HEK293T (cell line): ENCODE measurements around the gene SURF2.
A peak's percentile ranks its signal among the peaks of the same experiment; 100 is the strongest.
"Not testable (repeated sequence)": the region's sequence is repeated elsewhere in the genome, so short reads cannot be mapped to it uniquely, and the experiment has no call there.

Experiments
- CTCF ChIA-PET: fragments of 350-600 bp; formaldehyde crosslinking; extraction: SDS; loops from one replicate; lab custom pipeline; 2021; ENCODE audit warnings: antibody characterized with exemption, inconsistent platforms; lab: Yijun Ruan, JAX
- POLR2A ChIA-PET: fragments of 350-600 bp; formaldehyde crosslinking; extraction: SDS; loops from one replicate; lab custom pipeline; 2020; ENCODE audit warnings: antibody characterized with exemption, inconsistent platforms; lab: Yijun Ruan, JAX
- DNase-seq: peaks from one replicate; pipeline ENCODE4 v3.0.0; 2012; ENCODE audit warnings: mixed read lengths; ENCODE audit errors: extremely low spot score
- ARNT ChIP-seq: fragments of 450-650 bp; IDR thresholded peaks from 2 replicates; pipeline ENCODE4 v1.6.1; 2017; ENCODE audit warnings: mild to moderate bottlenecking
- BHLHE40 ChIP-seq: fragments of 450-650 bp; IDR thresholded peaks from 2 replicates; pipeline ENCODE4 v1.6.1; 2016; ENCODE audit warnings: mild to moderate bottlenecking, moderate library complexity, borderline replicate concordance
- CTBP1 ChIP-seq: fragments of 450-650 bp; IDR thresholded peaks from 2 replicates; pipeline ENCODE4 v1.6.1; 2016; ENCODE audit warnings: borderline replicate concordance
- ELF4 ChIP-seq: fragments of 450-650 bp; IDR thresholded peaks from 2 replicates; pipeline ENCODE4 v1.6.1; 2017; ENCODE audit warnings: antibody characterized with exemption
- FOXA1 ChIP-seq: fragments of 450-650 bp; IDR thresholded peaks from 2 replicates; pipeline ENCODE4 v1.6.1; 2016; ENCODE audit warnings: mild to moderate bottlenecking
- FOXK2 ChIP-seq: fragments of 450-650 bp; IDR thresholded peaks from 2 replicates; pipeline ENCODE4 v1.6.1; 2016; ENCODE audit warnings: mild to moderate bottlenecking
- FOXM1 ChIP-seq: fragments of 450-650 bp; IDR thresholded peaks from 2 replicates; pipeline ENCODE4 v1.6.1; 2017; ENCODE audit warnings: mild to moderate bottlenecking, borderline replicate concordance
- HDGF ChIP-seq: fragments of 450-650 bp; IDR thresholded peaks from 2 replicates; pipeline ENCODE4 v1.6.1; 2017; ENCODE audit warnings: antibody characterized with exemption, borderline replicate concordance
- L3MBTL2 ChIP-seq: fragments of 450-650 bp; conservative IDR thresholded peaks from 2 replicates; pipeline ENCODE4 v1.6.1; 2016; ENCODE audit warnings: mild to moderate bottlenecking
- LEF1 ChIP-seq: fragments of 450-650 bp; IDR thresholded peaks from 2 replicates; pipeline ENCODE4 v1.6.1; 2017; ENCODE audit warnings: mild to moderate bottlenecking, borderline replicate concordance
- NFRKB ChIP-seq: fragments of 450-650 bp; IDR thresholded peaks from 2 replicates; pipeline ENCODE4 v1.6.1; 2016; ENCODE audit warnings: mild to moderate bottlenecking, moderate library complexity
- PKNOX1 ChIP-seq: fragments of 450-650 bp; IDR thresholded peaks from 2 replicates; pipeline ENCODE4 v1.6.1; 2016
- SP1 ChIP-seq: fragments of 450-650 bp; IDR thresholded peaks from 2 replicates; pipeline ENCODE4 v1.6.1; 2017
- SUZ12 ChIP-seq: fragments of 450-650 bp; IDR thresholded peaks from 2 replicates; pipeline ENCODE4 v1.6.1; 2016; ENCODE audit warnings: mild to moderate bottlenecking
- TARDBP ChIP-seq: fragments of 450-650 bp; IDR thresholded peaks from 2 replicates; pipeline ENCODE4 v1.6.1; 2016
- ZNF384 ChIP-seq: fragments of 450-650 bp; IDR thresholded peaks from 2 replicates; pipeline ENCODE4 v1.6.1; 2016

Gene SURF2

GRCh38 chr9:133332381-133332730 is 24.0 kb upstream of the SURF2 start:
- ChIA-PET CTCF (no interaction called here), POLR2A (no interaction called here)
- TF ChIP-seq NFRKB, result no peak
- TF ChIP-seq FOXM1, result no peak
- TF ChIP-seq BHLHE40, result no peak
- no peak for TF ChIP-seq SP1
- TF ChIP-seq PKNOX1, result no peak
- DNase-seq, result no peak

GRCh38 chr9:133333011-133333410 is 23.3 kb upstream of the SURF2 start:
- CTCF ChIA-PET, result no interaction called here

GRCh38 chr9:133333566-133333965 is 22.8 kb upstream of the SURF2 start:
- DNase-seq, result no peak
- ChIA-PET CTCF (interaction anchor here (1.2 kb wide), 1 partner anchor 95 kb away, joined by 3 read pairs; no protein-coding TSS in a partner anchor), POLR2A (no interaction called here)
- TF ChIP-seq HDGF (no peak), ARNT (no peak), SUZ12 (no peak), L3MBTL2 (no peak), SP1 (no peak), PKNOX1 (no peak), BHLHE40 (no peak), ELF4 (no peak), CTBP1 (no peak), ZNF384 (no peak)

More at GRCh38 chr9:133333011-133333410, 23.3 kb upstream of the SURF2 start:
- no peak for TF ChIP-seq FOXA1
- no peak for TF ChIP-seq ARNT
- no peak for TF ChIP-seq ELF4
- no peak for TF ChIP-seq ZNF384
- no peak for TF ChIP-seq FOXK2
- no peak for TF ChIP-seq L3MBTL2
- no peak for TF ChIP-seq NFRKB
- no peak for TF ChIP-seq TARDBP
- TF ChIP-seq CTBP1, result no peak
- TF ChIP-seq SP1, result no peak
- no peak for TF ChIP-seq FOXM1
- no peak for TF ChIP-seq SUZ12
- TF ChIP-seq HDGF, result no peak
- TF ChIP-seq BHLHE40, result no peak
- TF ChIP-seq PKNOX1, result no peak
- no peak for TF ChIP-seq LEF1
- POLR2A ChIA-PET, result no interaction called here
- DNase-seq, result no peak

- ChIA-PET CTCF (interaction anchor here (1.2 kb wide), 1 partner anchor 96 kb away, joined by 3 read pairs; no protein-coding TSS in a partner anchor), POLR2A (interaction anchor here (1.0 to 1.7 kb wide), 2 partner anchors 14 to 22 kb away, joined by 4 to 9 read pairs; partner anchors contain the start of genes MED22, RPL7A and SURF1)
- DNase-seq, result no peak
- TF ChIP-seq FOXM1 (no peak), L3MBTL2 (no peak), ZNF384 (no peak), BHLHE40 (no peak), ELF4 (no peak), SUZ12 (no peak), PKNOX1 (no peak), CTBP1 (no peak), LEF1 (no peak), FOXA1 (no peak), TARDBP (no peak), FOXK2 (no peak), NFRKB (no peak), HDGF (no peak), SP1 (no peak), ARNT (no peak)
Measured at GRCh38 chr9:133334161-133334560, 22.2 kb upstream of the SURF2 start.

- POLR2A ChIA-PET, result interaction anchor here (1.0 to 1.7 kb wide), 2 partner anchors 14 to 21 kb away, joined by 4 to 9 read pairs; partner anchors contain the start of genes MED22, RPL7A and SURF1
- CTCF ChIA-PET, result interaction anchor here (1.2 kb wide), 1 partner anchor 149 kb away, joined by 3 read pairs; no protein-coding TSS in a partner anchor
- DNase-seq, result not testable (repeated sequence)
Measured at GRCh38 chr9:133334888-133335287, 21.5 kb upstream of the SURF2 start.

GRCh38 chr9:133335924-133336811 is 20.2 kb upstream of the SURF2 start, which contains the start of gene SURF6:
Gene SURF6 (minus strand): TSS chr9:133336188. CDS start chr9:133336132, 56 bp downstream.
- peak; percentile 89 for DNase-seq
- CTCF ChIA-PET, result no interaction called here
- no peak for TF ChIP-seq ZNF384
- peak; percentile 67; the same call in 1 of the 2 replicates for TF ChIP-seq FOXM1
- no peak for TF ChIP-seq FOXK2
- peak; percentile 96 for TF ChIP-seq L3MBTL2
- 0 out of 2 replicates have a peak, but pooled peaks have one; percentile 55 for TF ChIP-seq ARNT
- 0 out of 2 replicates have a peak, but pooled peaks have one; percentile 82 for TF ChIP-seq HDGF
- TF ChIP-seq SUZ12, result no peak
- TF ChIP-seq TARDBP, result no peak
- TF ChIP-seq NFRKB, result no peak
- TF ChIP-seq PKNOX1, result no peak
- peak; percentile 12; the same call in 1 of the 2 replicates for TF ChIP-seq CTBP1
- TF ChIP-seq SP1, result no peak
- TF ChIP-seq ELF4, result peak; percentile 61
- POLR2A ChIA-PET, result no interaction called here
